ENCODE results near the gene NUP214.

DNA sequence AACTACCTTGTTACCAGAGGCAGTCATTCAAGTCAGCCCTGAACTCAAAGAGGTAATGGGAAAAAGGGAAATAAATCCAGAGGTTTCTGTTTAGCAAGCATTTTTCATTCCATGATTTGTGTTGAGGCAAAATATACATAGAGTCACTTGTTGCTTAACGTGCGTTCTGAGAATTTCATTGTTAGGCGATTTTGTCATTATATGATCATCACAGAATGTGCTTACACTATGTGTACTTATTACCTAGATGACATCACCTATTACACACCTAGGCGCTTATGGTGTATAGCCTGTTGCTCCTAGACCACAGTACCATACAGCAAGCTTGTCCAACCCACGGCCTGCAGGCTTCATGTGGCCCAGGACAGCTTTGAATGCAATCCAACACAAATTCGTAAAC is 36.2 kb downstream of the NUP214 start:
- TF ChIP-seq POLR2A (IDR thresholded peaks at IDR 0.05) (no peak), POLR2AphosphoS5 (IDR thresholded peaks at IDR 0.05) (no peak)
- TF ChIP-seq, protein P1, sequence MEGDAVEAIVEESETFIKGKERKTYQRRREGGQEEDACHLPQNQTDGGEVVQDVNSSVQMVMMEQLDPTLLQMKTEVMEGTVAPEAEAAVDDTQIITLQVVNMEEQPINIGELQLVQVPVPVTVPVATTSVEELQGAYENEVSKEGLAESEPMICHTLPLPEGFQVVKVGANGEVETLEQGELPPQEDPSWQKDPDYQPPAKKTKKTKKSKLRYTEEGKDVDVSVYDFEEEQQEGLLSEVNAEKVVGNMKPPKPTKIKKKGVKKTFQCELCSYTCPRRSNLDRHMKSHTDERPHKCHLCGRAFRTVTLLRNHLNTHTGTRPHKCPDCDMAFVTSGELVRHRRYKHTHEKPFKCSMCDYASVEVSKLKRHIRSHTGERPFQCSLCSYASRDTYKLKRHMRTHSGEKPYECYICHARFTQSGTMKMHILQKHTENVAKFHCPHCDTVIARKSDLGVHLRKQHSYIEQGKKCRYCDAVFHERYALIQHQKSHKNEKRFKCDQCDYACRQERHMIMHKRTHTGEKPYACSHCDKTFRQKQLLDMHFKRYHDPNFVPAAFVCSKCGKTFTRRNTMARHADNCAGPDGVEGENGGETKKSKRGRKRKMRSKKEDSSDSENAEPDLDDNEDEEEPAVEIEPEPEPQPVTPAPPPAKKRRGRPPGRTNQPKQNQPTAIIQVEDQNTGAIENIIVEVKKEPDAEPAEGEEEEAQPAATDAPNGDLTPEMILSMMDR (IDR thresholded peaks at IDR 0.05): no peak

All from gastroesophageal sphincter (tissue), 3 donors.